Gastrocnemius medialis (tissue), 4 donors: ENCODE data around the gene ZMPSTE24. TPM values are rescaled to one million over a fixed set of nuclear protein-coding genes. Genes with fewer than 3 reads are reported as not detected.

Source experiments
- ATAC-seq, 2 donors: fragments of 150-250 bp; one replicate each; pipeline ENCODE4 v1.9.1; 2016
- DNase-seq, 2 donors: peaks; one replicate each; pipeline ENCODE4 v3.0.0-alpha.2; 2019
- H3K27ac ChIP-seq, 4 donors: fragments of 200-600 bp; sonication (generic); 1 replicate in 1 of 4; 2 replicates in 3 of 4; pipeline ENCODE4 v1.5.1; 2016 to 2018; ENCODE audit warnings: mild to moderate bottlenecking in 2 of 4, moderate library complexity in 1 of 4
- H3K27me3 ChIP-seq, 3 donors: fragments of 200-600 bp; sonication (generic) in 2 of 3; 1 replicate in 1 of 3; 2 replicates in 2 of 3; pipeline versions ENCODE4 v1.5.1 to v1.6.0; 2016 to 2019; ENCODE audit warnings: mild to moderate bottlenecking in 1 of 3, moderate library complexity in 1 of 3
- H3K36me3 ChIP-seq, 2 donors: fragments of 200-600 bp; sonication (generic) in 1 of 2; one replicate each; pipeline ENCODE4 v1.5.1; 2017 to 2018
- H3K4me1 ChIP-seq, 2 donors: fragments of 200-600 bp; sonication (generic) in 1 of 2; one replicate each; pipeline ENCODE4 v1.5.1; 2016 to 2017; ENCODE audit warnings: mild to moderate bottlenecking in 2 of 2
- H3K4me3 ChIP-seq, 4 donors: fragments of 200-600 bp; sonication (generic) in 3 of 4; 1 replicate in 1 of 4; 2 replicates in 3 of 4; pipeline ENCODE4 v1.5.1; 2016 to 2019; ENCODE audit warnings: mild to moderate bottlenecking in 2 of 4
- H3K9me3 ChIP-seq, 3 donors: fragments of 200-600 bp; sonication (generic) in 2 of 3; 1 replicate in 1 of 3; 2 replicates in 2 of 3; pipeline ENCODE4 v1.5.1; 2016 to 2019
- POLR2A ChIP-seq, 2 donors: fragments of 450-650 bp; IDR thresholded peaks; one replicate each; pipeline ENCODE4 v1.6.1; 2017; ENCODE audit warnings: antibody characterized with exemption in 2 of 2, mild to moderate bottlenecking in 2 of 2, moderate library complexity in 2 of 2
- in situ Hi-C, 4 donors: fragments of 200-750 bp; cut with MboI; loops; one replicate each; pipeline versions ENCODE4 v1.15.0 to v1.8.0; 2017; ENCODE audit warnings: low sequenced_read_pairs in 4 of 4
- intact Hi-C: fragments of 100-400 bp; cut with DNase I; formaldehyde crosslinking; loops from one replicate; pipeline ENCODE4 v1.15.1; 2023; ENCODE audit warnings: low total_unique reads
- total RNA-seq, 4 donors: library from RNA; depleted of rRNA; stranded (reverse); fragments of >200 nt; gene quantifications; one replicate each; pipeline versions ENCODE4 v1.1.0 to v1.2.3, GENCODE V29; 2016
- TF ChIP-seq, protein P1 (sequence below), 5 experiments: fragments of 450-650 bp in 3 of 5; fragments of 200-600 bp in 2 of 5; sonication (generic) in 2 of 5; IDR thresholded peaks in 4 of 5; conservative IDR thresholded peaks in 1 of 5; 1 replicate in 4 of 5; 2 replicates in 1 of 5; pipeline ENCODE4 v1.5.1; 2016 to 2019; ENCODE audit warnings: antibody characterized with exemption in 5 of 5, mild to moderate bottlenecking in 3 of 5, moderate library complexity in 3 of 5

Gene ZMPSTE24
- total RNA-seq, 4 donors from 2014 or later: 19.9 to 31.9 (median 24.0) TPM

DNA sequence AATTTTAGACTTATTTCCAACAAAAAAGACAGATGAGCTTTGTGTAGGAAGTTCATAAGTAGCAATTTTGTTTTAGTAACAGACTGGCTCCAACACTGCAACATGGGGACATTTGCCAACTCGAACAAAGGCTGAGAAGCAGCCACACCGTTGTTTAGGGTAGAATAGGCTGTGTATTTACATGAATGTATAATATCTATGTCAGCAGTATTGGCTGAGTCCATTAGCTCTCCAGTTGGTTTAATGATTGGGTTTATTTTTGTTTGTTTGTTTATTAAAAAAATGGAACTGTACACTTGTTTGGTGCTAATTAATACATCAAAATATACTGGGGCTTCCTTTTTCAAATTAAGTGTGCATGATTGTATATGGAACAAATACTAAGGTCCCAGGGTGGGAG is 17.6 kb upstream of the ZMPSTE24 start:
- Histone ChIP-seq H3K36me3 (peaks cover 0 to 34% of the 10 kb centered on the region in 2 donors), H3K27ac (no peak overlapping the region), H3K4me3 (no peak overlapping the region), H3K4me1 (no peaks in the 10 kb centered on the region), H3K27me3 (no peaks in the 10 kb centered on the region), H3K9me3 (no peaks in the 10 kb centered on the region)
- DNase-seq (no peak), ATAC-seq (no peak)
- intact Hi-C loops (no loop called here), in situ Hi-C loops (no loop called here)
- TF ChIP-seq, protein P1, sequence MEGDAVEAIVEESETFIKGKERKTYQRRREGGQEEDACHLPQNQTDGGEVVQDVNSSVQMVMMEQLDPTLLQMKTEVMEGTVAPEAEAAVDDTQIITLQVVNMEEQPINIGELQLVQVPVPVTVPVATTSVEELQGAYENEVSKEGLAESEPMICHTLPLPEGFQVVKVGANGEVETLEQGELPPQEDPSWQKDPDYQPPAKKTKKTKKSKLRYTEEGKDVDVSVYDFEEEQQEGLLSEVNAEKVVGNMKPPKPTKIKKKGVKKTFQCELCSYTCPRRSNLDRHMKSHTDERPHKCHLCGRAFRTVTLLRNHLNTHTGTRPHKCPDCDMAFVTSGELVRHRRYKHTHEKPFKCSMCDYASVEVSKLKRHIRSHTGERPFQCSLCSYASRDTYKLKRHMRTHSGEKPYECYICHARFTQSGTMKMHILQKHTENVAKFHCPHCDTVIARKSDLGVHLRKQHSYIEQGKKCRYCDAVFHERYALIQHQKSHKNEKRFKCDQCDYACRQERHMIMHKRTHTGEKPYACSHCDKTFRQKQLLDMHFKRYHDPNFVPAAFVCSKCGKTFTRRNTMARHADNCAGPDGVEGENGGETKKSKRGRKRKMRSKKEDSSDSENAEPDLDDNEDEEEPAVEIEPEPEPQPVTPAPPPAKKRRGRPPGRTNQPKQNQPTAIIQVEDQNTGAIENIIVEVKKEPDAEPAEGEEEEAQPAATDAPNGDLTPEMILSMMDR (IDR thresholded peaks at IDR 0.05 in 4 of 5, conservative IDR thresholded peaks at IDR 0.05 in 1 of 5): no peak
- TF ChIP-seq POLR2A (IDR thresholded peaks at IDR 0.05): no peak

DNA sequence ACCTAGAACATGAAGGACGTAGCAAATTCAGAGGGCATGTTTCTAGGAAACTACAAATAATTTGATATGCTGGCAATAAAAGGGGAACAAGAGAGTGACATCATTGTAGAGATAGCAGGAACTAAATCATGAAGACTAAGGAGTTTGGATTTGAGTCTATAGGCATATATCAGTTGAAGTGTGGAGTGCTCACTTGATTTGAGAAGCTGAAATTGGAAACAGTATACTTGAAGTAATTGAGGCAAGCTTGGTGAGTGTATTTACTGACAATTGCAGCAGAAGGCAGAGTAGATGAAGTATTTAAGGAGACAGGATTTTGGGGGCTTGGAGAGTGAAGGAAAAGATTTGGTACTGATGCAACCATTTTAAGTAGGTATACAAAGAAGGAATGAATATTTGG is 16.7 kb upstream of the ZMPSTE24 start:
- Histone ChIP-seq H3K9me3 (no peaks in the 10 kb centered on the region), H3K4me1 (no peaks in the 10 kb centered on the region), H3K27me3 (no peaks in the 10 kb centered on the region), H3K36me3 (peaks cover 0 to 28% of the 10 kb centered on the region in 2 donors), H3K4me3 (no peak overlapping the region), H3K27ac (no peak overlapping the region)
- TF ChIP-seq, protein P1 (IDR thresholded peaks at IDR 0.05 in 4 of 5, conservative IDR thresholded peaks at IDR 0.05 in 1 of 5): no peak
- TF ChIP-seq POLR2A (IDR thresholded peaks at IDR 0.05): no peak
- intact Hi-C loops: no loop called here
- ATAC-seq (no peak), DNase-seq (no peak)
- in situ Hi-C loops: no loop called here

DNA sequence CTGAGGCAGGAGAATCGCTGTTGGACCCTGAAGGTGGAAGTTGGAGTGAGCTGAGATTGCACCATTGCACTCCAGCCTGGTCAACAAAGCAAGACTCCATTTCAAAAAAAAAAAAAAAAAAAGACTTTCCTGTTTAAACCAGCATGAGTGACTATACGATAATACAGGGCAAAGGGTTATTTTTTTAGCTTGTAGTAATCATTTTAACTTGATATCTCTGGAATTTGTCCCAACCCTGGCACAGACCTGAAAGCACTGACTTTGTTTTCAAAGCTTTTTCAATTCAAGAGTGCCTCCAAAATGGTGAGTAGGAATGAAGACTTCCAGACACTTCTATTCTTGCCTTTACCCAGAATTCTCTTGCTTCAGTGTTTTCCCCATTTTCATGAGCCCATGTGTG is 14.7 kb upstream of the ZMPSTE24 start:
- no peaks in the 10 kb centered on the region for H3K27me3 ChIP-seq
- no peak overlapping the region for H3K27ac ChIP-seq
- in situ Hi-C loops (no loop called here), intact Hi-C loops (no loop called here)
- H3K4me3 ChIP-seq: no peak overlapping the region
- TF ChIP-seq POLR2A (IDR thresholded peaks at IDR 0.05): no peak
- TF ChIP-seq, protein P1 (IDR thresholded peaks at IDR 0.05 in 4 of 5, conservative IDR thresholded peaks at IDR 0.05 in 1 of 5): no peak
- peaks cover 0 to 9% of the 10 kb centered on the region in 2 donors for H3K36me3 ChIP-seq
- ATAC-seq (no peak), DNase-seq (no peak)
- H3K4me1 ChIP-seq: no peaks in the 10 kb centered on the region
- H3K9me3 ChIP-seq: no peaks in the 10 kb centered on the region

DNA sequence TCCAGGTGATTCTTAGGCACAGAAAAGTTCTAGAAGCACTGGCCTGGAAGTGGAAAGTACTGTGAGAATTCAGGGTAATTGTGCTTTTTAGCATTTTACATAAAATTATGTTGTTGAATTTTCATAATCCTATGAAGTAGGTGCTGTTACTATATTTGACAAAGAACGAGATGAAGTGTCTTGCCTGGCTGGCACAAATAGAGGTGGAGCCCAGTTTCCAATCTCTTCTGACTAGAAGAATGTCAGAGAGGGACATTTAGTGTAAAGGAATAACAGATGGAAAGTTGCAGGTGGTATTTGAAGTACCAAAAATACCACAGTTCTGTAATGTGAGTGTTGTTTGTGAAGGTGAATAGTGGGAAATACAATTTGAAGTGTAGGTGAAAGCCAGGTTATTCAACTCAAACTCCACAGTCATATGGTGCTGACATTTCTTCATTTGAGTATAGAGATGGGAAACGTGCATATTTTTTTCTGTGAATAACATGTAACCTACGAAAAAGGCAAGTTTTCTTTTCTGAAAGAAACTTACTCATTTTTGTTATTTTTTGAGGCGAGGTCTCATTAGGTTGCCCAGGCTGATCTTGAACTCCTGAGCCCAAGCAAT is 13.8 kb upstream of the ZMPSTE24 start:
- intact Hi-C loops: no loop called here
- peaks cover 0 to under 1% of the 10 kb centered on the region in 2 donors for H3K36me3 ChIP-seq
- TF ChIP-seq, protein P1 (IDR thresholded peaks at IDR 0.05 in 4 of 5, conservative IDR thresholded peaks at IDR 0.05 in 1 of 5): no peak
- no peak for TF ChIP-seq POLR2A (IDR thresholded peaks at IDR 0.05)
- no peak overlapping the region for H3K4me3 ChIP-seq
- H3K27ac ChIP-seq: no peak overlapping the region
- in situ Hi-C loops: no loop called here
- no peaks in the 10 kb centered on the region for H3K27me3 ChIP-seq
- ATAC-seq (no peak), DNase-seq (no peak)
- no peaks in the 10 kb centered on the region for H3K9me3 ChIP-seq
- no peaks in the 10 kb centered on the region for H3K4me1 ChIP-seq

DNA sequence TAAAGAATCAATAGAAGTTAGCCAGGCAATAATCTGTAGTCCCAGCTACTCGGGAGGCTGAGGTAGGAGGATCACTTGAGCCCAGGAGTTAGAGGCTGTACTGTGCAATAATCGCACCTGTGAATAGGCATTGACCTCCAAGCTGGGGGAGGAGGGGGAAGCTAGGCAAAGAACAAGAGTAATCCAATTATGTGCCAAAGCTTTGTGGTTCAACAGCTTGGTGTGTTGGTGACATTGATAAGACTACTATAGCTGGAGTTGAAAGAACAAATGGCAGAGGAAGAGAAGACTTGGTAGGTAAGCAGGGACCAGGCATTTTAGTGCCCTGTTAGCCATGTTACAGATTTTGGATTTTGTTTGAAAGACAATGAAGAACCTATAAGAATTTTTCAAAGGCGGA is 12.3 kb upstream of the ZMPSTE24 start:
- H3K4me3 ChIP-seq: no peak overlapping the region
- no peak for TF ChIP-seq POLR2A (IDR thresholded peaks at IDR 0.05)
- TF ChIP-seq, protein P1 (IDR thresholded peaks at IDR 0.05 in 4 of 5, conservative IDR thresholded peaks at IDR 0.05 in 1 of 5): no peak
- no peak overlapping the region for H3K27ac ChIP-seq
- H3K4me1 ChIP-seq: no peaks in the 10 kb centered on the region
- H3K9me3 ChIP-seq: no peaks in the 10 kb centered on the region
- no peaks in the 10 kb centered on the region for H3K36me3 ChIP-seq
- no peak for DNase-seq
- no peak for ATAC-seq
- no peaks in the 10 kb centered on the region for H3K27me3 ChIP-seq
- intact Hi-C loops (no loop called here), in situ Hi-C loops (no loop called here)
